SJSA1 (cell line): Measurements from ENCODE around the gene MAGED2. TPM values are rescaled to one million over a fixed set of nuclear protein-coding genes. Genes with fewer than 3 reads are reported as not detected.
"Not testable (repeated sequence)": the region's sequence is repeated elsewhere in the genome, so short reads cannot be mapped to it uniquely, and the experiment has no call there.

Experiments
- DNase-seq, 2 experiments: peaks; one replicate each; pipeline ENCODE4 v3.0.0-alpha.2; 2015 to 2020; ENCODE audit warnings: low spot score in 2 of 2, low read depth in 1 of 2
- H3K27ac ChIP-seq: fragments of 250-450 bp; sonication (Bioruptor Pico); 2 replicates; pipeline ENCODE4 v1.5.1; 2020; ENCODE audit warnings: mild to moderate bottlenecking, moderate library complexity
- H3K27me3 ChIP-seq: fragments of 250-450 bp; sonication (Bioruptor Pico); replicated peaks from 2 replicates; pipeline ENCODE4 v1.5.1; 2020; ENCODE audit warnings: mild to moderate bottlenecking, moderate library complexity
- H3K36me3 ChIP-seq: fragments of 250-450 bp; sonication (Bioruptor Pico); 2 replicates; pipeline ENCODE4 v1.5.1; 2020; ENCODE audit warnings: mild to moderate bottlenecking
- H3K4me1 ChIP-seq: fragments of 250-450 bp; sonication (Bioruptor Pico); replicated peaks from 2 replicates; pipeline ENCODE4 v1.6.1; 2021; ENCODE audit warnings: mild to moderate bottlenecking
- H3K4me3 ChIP-seq: fragments of 250-450 bp; sonication (Bioruptor Pico); 2 replicates; pipeline ENCODE4 v1.5.1; 2020; ENCODE audit warnings: mild to moderate bottlenecking
- H3K9me3 ChIP-seq: fragments of 250-450 bp; sonication (Bioruptor Pico); replicated peaks from 2 replicates; pipeline ENCODE4 v1.5.1; 2020; ENCODE audit warnings: mild to moderate bottlenecking
- total RNA-seq: library from RNA; depleted of rRNA; stranded (reverse); fragments of >200 nt; shearing (Covaris generic); gene quantifications from 2 replicates; pipeline ENCODE4 v1.2.3, GENCODE V29; 2014; rRNA removed

Gene MAGED2
- 166 and 179 TPM in 2 replicates for total RNA-seq

- Histone ChIP-seq H3K27ac (peak within 1 kb of the TSS; percentile 54), H3K27me3 (no peaks in the 10 kb centered on the region)
- peak; percentile 20 to 45 for DNase-seq
Observed at GRCh38 chrX:54807524-54808108, at the start of gene MAGED2. Gene MAGED2 (plus strand): TSS chrX:54807745. CDS start chrX:54809332, 1,587 bp downstream.

GRCh38 chrX:54758114-54759055 is 49.2 kb upstream of the MAGED2 start:
- no peaks in the 10 kb centered on the region for H3K9me3 ChIP-seq
- H3K4me1 ChIP-seq, result no peaks in the 10 kb centered on the region
- DNase-seq, result no peak
- H3K27me3 ChIP-seq, result no peaks in the 10 kb centered on the region
- no peak overlapping the region for H3K27ac ChIP-seq
- no peak overlapping the region for H3K4me3 ChIP-seq
- no peaks in the 10 kb centered on the region for H3K36me3 ChIP-seq

More at GRCh38 chrX:54807524-54808108, at the start of gene MAGED2:
- no peaks in the 10 kb centered on the region for H3K9me3 ChIP-seq
- H3K4me3 ChIP-seq, result peak within 1 kb of the TSS; percentile 63
- H3K4me1 ChIP-seq, result no peaks in the 10 kb centered on the region
- peaks cover 17% of the 10 kb centered on the region for H3K36me3 ChIP-seq

- H3K9me3 ChIP-seq, DNase-seq, H3K4me1 ChIP-seq, H3K27me3 ChIP-seq, H3K27ac ChIP-seq, H3K36me3 ChIP-seq, H3K4me3 ChIP-seq: not testable (repeated sequence)
Observed at GRCh38 chrX:54774391-54775094, 33.0 kb upstream of the MAGED2 start.

GRCh38 chrX:54776061-54776460 is 31.5 kb upstream of the MAGED2 start:
- H3K27ac ChIP-seq, result no peak overlapping the region
- H3K9me3 ChIP-seq, result no peaks in the 10 kb centered on the region
- DNase-seq, result no peak
- H3K4me3 ChIP-seq, result no peak overlapping the region
- H3K4me1 ChIP-seq, result no peaks in the 10 kb centered on the region
- no peaks in the 10 kb centered on the region for H3K27me3 ChIP-seq
- H3K36me3 ChIP-seq, result no peaks in the 10 kb centered on the region

GRCh38 chrX:54776987-54777672 is 30.4 kb upstream of the MAGED2 start:
- H3K4me1 ChIP-seq, result no peaks in the 10 kb centered on the region
- no peak overlapping the region for H3K27ac ChIP-seq
- no peaks in the 10 kb centered on the region for H3K27me3 ChIP-seq
- H3K4me3 ChIP-seq, result no peak overlapping the region
- H3K36me3 ChIP-seq, result no peaks in the 10 kb centered on the region
- H3K9me3 ChIP-seq, result no peaks in the 10 kb centered on the region
- DNase-seq, result no peak

- Histone ChIP-seq H3K36me3 (no peaks in the 10 kb centered on the region), H3K4me1 (no peaks in the 10 kb centered on the region), H3K27me3 (no peaks in the 10 kb centered on the region), H3K4me3 (no peak overlapping the region), H3K9me3 (no peaks in the 10 kb centered on the region), H3K27ac (no peak overlapping the region)
- no peak for DNase-seq
Observed at GRCh38 chrX:54785901-54786300, 21.6 kb upstream of the MAGED2 start.

GRCh38 chrX:54786967-54787366 is 20.6 kb upstream of the MAGED2 start:
- Histone ChIP-seq H3K4me1 (no peaks in the 10 kb centered on the region), H3K36me3 (no peaks in the 10 kb centered on the region), H3K27ac (no peak overlapping the region), H3K4me3 (no peak overlapping the region), H3K27me3 (no peaks in the 10 kb centered on the region), H3K9me3 (no peaks in the 10 kb centered on the region)
- no peak for DNase-seq

- H3K4me1 ChIP-seq, result no peaks in the 10 kb centered on the region
- no peaks in the 10 kb centered on the region for H3K9me3 ChIP-seq
- no peaks in the 10 kb centered on the region for H3K36me3 ChIP-seq
- H3K27ac ChIP-seq, result no peak overlapping the region
- no peak for DNase-seq
- no peaks in the 10 kb centered on the region for H3K27me3 ChIP-seq
- no peak overlapping the region for H3K4me3 ChIP-seq
Observed at GRCh38 chrX:54788446-54788845, 19.1 kb upstream of the MAGED2 start.

DNA sequence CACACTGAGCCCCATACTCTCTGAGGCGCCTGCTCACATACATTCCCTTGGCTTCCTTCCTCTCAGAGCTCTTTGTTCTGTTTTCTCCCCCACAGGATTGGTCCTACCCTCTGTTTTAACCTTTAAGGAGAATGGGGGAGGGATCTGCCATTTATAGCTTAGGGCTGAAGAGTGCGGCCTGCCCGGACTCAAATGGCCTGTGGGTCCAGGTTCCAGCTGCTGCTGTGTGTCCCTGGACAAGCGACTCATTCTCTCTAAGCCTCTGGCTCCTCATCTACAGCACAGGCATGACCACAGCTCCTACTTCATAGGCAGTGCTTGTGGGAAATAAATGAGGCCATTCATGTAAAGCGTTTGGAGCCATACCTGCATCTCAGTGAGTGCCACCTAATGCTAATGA is 18.1 kb upstream of the MAGED2 start:
- H3K4me1 ChIP-seq, DNase-seq, H3K9me3 ChIP-seq, H3K4me3 ChIP-seq, H3K27me3 ChIP-seq, H3K36me3 ChIP-seq, H3K27ac ChIP-seq: not testable (repeated sequence)

DNA sequence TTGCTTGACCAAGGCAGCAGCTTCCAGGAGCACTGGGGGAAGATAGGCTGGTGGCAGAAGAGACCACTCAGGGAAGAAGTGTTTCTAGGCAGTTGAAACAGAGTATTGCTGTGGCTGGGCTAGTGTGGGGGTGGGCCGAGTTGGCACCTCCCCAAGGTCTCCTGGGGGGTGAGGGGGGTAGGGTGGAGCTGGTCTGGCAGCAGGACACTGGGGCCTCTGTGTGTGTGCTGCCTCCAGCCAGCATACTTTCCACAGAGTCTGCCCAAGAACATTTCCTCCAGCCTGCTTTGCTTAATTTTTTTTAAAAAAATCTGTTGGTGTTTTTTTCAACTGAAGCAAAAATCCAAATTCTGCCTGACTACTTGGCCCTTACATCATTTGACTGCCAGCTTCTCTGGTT is 13.5 kb upstream of the MAGED2 start:
- Histone ChIP-seq H3K27me3 (no peaks in the 10 kb centered on the region), H3K9me3 (no peaks in the 10 kb centered on the region), H3K27ac (no peak overlapping the region), H3K36me3 (no peaks in the 10 kb centered on the region), H3K4me1 (no peaks in the 10 kb centered on the region), H3K4me3 (no peak overlapping the region)
- DNase-seq, result no peak

DNA sequence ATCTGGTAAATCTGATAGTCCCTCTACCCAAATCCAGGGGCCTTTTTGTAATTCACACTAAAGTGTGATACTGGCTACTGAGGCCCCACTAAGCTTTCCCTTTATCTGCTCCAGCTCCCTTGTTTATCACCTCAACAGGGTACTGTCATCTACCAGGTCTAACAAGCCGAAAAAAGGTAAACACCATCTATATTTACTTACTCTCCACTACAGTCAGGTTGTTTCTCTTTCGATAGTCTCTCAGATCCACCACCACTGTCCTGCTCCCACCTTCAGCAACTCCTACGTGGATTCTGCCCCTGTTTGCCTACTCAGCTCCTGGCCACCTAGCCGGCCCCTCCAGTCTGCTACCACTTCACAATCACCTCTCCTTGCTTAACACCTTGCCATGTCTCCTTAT is 12.8 kb upstream of the MAGED2 start:
- Histone ChIP-seq H3K36me3 (no peaks in the 10 kb centered on the region), H3K4me1 (no peaks in the 10 kb centered on the region), H3K4me3 (no peak overlapping the region), H3K9me3 (no peaks in the 10 kb centered on the region), H3K27me3 (no peaks in the 10 kb centered on the region), H3K27ac (no peak overlapping the region)
- DNase-seq, result no peak

DNA sequence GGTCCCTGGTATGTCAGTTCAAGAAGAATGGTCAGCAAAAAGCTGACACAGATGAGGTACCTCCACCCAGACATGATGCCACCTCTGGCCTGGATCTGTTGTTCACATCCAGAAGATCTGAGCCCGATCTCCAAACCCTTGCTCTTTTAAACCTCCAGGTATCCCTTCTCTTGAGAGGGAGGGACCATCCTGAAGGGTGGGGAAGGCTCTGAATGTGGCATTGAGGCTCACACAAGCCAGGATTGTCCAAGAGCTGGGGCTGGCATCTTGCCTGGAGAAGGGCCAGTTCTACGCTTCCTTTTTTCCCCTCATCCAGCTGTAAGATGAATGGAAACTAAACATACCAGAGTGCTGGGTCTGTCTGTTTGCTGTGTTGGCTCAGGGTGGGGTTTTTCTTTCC is 9.4 kb upstream of the MAGED2 start, which contains the start of gene ITIH6:
ITIH6 (minus strand) TSS at position 119 of the 400 bp plus-strand sequence; CDS start at position 74, 45 bp downstream.
- Histone ChIP-seq H3K27me3 (no peaks in the 10 kb centered on the region), H3K4me1 (no peaks in the 10 kb centered on the region), H3K9me3 (no peaks in the 10 kb centered on the region), H3K27ac (no peak within 1 kb of the TSS), H3K4me3 (no peak within 1 kb of the TSS), H3K36me3 (no peaks in the 10 kb centered on the region)
- no peak for DNase-seq

DNA sequence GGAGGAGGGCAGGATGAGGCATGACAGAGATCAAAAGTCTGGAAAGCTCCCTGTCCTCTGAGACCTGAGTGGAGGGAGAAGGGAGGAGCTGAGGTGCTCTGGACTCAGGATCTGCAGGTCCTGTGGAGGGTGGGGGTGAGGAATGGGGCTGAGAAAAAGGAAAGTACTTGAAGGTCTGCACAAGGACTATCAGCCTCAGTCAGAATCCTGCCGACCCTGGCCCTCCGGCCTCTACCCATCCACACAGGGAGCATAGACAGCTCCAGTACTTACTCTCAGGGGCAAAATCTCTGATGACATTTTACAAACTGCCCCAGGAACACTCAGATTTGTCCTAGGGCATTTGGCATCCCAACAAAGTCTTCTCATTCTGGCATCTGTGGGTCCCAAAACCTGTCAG is 8.5 kb upstream of the MAGED2 start:
- Histone ChIP-seq H3K27ac (no peak overlapping the region), H3K9me3 (no peaks in the 10 kb centered on the region), H3K4me3 (no peak overlapping the region), H3K36me3 (no peaks in the 10 kb centered on the region), H3K27me3 (no peaks in the 10 kb centered on the region), H3K4me1 (no peaks in the 10 kb centered on the region)
- no peak for DNase-seq
